Nasal cavity respiratory epithelium epithelial cell of viscerocranial mucosa (primary cell): ENCODE results near the gene RUSC1. TPM values are rescaled to one million over a fixed set of nuclear protein-coding genes. Genes with fewer than 3 reads are reported as not detected.

Experiments
- total RNA-seq: library from RNA; depleted of rRNA; stranded (reverse); fragments of >200 nt; gene quantifications from 2 replicates; pipeline ENCODE4 v1.2.3, GENCODE V29; 2014

Gene RUSC1, protein sequence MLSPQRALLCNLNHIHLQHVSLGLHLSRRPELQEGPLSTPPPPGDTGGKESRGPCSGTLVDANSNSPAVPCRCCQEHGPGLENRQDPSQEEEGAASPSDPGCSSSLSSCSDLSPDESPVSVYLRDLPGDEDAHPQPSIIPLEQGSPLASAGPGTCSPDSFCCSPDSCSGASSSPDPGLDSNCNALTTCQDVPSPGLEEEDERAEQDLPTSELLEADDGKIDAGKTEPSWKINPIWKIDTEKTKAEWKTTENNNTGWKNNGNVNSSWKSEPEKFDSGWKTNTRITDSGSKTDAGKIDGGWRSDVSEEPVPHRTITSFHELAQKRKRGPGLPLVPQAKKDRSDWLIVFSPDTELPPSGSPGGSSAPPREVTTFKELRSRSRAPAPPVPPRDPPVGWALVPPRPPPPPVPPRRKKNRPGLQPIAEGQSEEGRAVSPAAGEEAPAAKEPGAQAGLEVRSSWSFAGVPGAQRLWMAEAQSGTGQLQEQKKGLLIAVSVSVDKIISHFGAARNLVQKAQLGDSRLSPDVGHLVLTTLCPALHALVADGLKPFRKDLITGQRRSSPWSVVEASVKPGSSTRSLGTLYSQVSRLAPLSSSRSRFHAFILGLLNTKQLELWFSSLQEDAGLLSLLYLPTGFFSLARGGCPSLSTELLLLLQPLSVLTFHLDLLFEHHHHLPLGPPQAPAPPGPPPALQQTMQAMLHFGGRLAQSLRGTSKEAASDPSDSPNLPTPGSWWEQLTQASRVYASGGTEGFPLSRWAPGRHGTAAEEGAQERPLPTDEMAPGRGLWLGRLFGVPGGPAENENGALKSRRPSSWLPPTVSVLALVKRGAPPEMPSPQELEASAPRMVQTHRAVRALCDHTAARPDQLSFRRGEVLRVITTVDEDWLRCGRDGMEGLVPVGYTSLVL
- total RNA-seq: 20.6 and 20.8 TPM in 2 replicates

GRCh38 chr1:155320661-155321617 lies at the start of gene RUSC1:
Gene RUSC1 (plus strand): TSS chr1:155320894. CDS start chr1:155321774, 880 bp downstream.

GRCh38 chr1:155273343-155274245 lies 47.1 kb upstream of the RUSC1 start, which contains the start of gene CLK2:
Gene CLK2 (minus strand): TSS chr1:155273504. CDS start chr1:155270977, 2,527 bp downstream.

GRCh38 chr1:155277070-155277901 lies 43.4 kb upstream of the RUSC1 start, which contains the start of gene HCN3:
Gene HCN3 (plus strand): TSS chr1:155277463. CDS start chr1:155277591, 128 bp downstream.

DNA sequence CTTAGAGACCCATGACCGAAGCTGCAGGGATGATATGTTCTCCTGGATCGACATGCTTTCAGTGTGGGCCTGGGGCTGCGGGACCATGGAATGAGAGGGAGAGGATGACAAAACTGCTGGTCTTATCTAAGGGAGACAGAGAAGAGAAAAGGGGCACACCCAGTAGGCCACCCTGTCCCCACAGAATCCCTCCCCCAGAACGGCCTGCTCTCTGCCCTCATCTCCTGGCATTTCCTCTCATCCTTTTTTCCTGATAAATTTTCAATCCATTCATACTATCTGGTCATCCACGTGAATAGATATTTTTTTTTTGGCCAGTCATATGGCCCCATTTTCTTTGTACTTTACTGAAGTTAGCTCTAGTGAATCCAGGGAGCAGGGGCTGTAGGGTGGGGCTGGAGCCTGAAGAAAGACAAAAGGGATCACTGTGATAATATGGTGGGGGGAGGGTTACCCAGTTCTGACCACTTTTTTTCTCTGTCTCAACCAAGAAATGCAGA lies 19.3 kb upstream of the RUSC1 start, which contains the start of gene PKLR:
PKLR (minus strand) TSS at position 97 of the 500 bp plus-strand sequence; CDS start at position 54, 43 bp downstream.

DNA sequence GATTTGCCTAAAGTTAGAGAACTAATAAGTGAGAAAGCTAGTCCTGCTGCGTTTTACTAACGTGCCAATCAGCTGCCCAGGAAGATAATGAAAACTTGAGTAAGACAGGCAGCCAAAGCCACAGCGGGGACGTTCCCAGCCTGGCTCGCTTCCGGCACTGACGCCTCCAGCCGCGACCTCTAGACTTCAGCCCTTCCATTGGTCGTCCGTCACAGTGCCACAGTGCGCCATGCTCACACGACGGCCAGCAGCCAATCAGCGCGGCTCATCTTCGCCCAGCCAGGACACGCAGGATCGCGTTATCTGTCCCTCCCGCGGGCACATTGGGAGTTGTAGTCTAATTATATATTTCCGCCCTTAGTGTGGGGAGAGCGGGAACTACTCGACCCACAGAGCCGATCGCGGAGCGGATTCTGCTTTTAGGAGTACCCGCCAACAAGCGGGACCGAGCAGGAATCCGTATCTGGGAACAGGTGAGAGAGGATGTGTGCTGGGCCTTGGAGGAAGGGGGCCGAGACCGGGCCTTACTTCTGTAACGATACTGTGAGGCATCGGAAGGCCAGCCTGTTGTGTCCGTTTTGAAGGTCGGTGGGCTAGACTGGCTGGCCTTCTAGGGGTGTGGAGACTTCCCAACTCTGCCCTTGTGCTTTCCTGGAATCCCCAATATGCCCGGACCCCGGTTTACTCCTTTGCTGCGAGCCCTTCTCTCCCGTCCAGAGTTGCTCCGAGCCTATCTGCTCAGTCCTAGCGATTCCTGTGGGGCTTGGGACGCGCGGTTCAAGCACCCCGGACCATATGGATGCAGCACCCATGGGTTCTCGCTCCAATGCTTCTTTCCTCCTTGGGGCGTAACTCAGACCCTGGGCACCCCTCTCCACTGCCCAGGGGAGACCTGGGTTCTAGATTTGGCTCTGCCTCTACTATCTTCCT lies 11.9 kb upstream of the RUSC1 start, which contains the start of gene FDPS:
FDPS (plus strand) TSS at position 374 of the 930 bp plus-strand sequence. CDS start 924 bp downstream, outside the sequence.

Other genes with a start within 250 kb of the RUSC1 start
- gene EFNA3, start 242.1 kb upstream of the RUSC1 start, total RNA-seq: 4.1 and 8.4 TPM in 2 replicates
- 17.4 and 73.1 TPM in 2 replicates for gene EFNA1, start 193.0 kb upstream of the RUSC1 start, total RNA-seq
- 46.0 and 177 TPM in 2 replicates for gene SLC50A1, start 185.0 kb upstream of the RUSC1 start, total RNA-seq
- gene DPM3, start 180.4 kb upstream of the RUSC1 start, total RNA-seq: 8.5 and 22.2 TPM in 2 replicates
- gene KRTCAP2, start 147.6 kb upstream of the RUSC1 start, total RNA-seq: 92.3 and 125 TPM in 2 replicates
- 0.34 and 1.3 TPM in 2 replicates for gene TRIM46, start 147.0 kb upstream of the RUSC1 start, total RNA-seq
- 11.3 and 19.6 TPM in 2 replicates for gene THBS3, start 113.0 kb upstream of the RUSC1 start, total RNA-seq
- gene MTX1, start 112.2 kb upstream of the RUSC1 start, total RNA-seq: 25.9 and 49.2 TPM in 2 replicates
- gene ENTREP3, start 65.4 kb upstream of the RUSC1 start, total RNA-seq: 4.4 and 9.6 TPM in 2 replicates
- 38.3 and 47.0 TPM in 2 replicates for gene SCAMP3, start 58.5 kb upstream of the RUSC1 start, total RNA-seq
- 19.5 and 28.3 TPM in 2 replicates for gene CLK2, start 47.4 kb upstream of the RUSC1 start, total RNA-seq
- gene HCN3, start 43.4 kb upstream of the RUSC1 start, total RNA-seq: 0.68 and 1.1 TPM in 2 replicates
- under 0.01 TPM in 1 of 2 replicates, not detected in the other for gene PKLR, start 19.5 kb upstream of the RUSC1 start, total RNA-seq
- 134 and 144 TPM in 2 replicates for gene FDPS, start 12.0 kb upstream of the RUSC1 start, total RNA-seq
- gene ASH1L, start 241.9 kb downstream of the RUSC1 start, total RNA-seq: 21.9 and 38.5 TPM in 2 replicates